Measurements from ENCODE around the gene ACSS1. TPM values are rescaled to one million over a fixed set of nuclear protein-coding genes. Genes with fewer than 3 reads are reported as not detected.

The ACSS1 gene
- polyA plus RNA-seq, 2 donors: 8.0 to 8.8 TPM

DNA sequence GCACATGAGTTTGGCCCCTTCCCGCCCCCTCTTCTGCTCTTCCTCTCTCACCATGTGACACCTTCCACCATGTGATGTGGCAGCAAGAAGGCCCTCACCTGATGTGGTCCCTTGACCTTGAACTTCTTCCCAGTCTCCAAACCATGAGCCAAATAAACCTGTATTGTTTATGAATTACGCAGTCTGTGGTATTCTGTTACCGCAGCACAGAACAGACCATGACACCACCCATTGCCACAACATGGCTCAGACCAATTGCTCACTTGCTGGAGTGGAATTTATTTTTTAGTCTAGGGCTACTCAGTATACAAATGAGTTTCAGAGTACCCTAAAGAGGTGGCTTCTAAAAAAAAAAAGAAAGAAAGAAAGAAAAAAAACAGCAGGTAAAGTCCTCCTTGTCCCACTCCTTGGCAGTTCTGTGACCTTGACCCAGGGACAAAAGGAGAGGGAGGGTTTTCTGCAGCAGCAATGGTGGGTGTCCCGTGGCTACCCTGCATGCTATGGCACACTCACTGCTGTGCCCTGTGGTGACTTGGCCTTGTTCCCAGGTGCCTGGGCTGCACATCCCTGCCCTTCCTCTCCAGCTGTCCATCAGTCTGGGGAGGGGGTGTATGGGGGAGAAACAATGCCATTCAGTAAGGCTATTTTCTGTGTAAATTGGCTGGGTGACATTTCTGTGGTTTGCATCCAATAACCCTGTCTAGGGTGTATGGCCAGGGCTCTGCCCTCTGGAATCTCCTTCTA is 29.4 kb upstream of the ACSS1 start:
- WGBS, 2 donors: 83 to 84% methylated on average over 4 of the region's 4 CpGs
- no peak overlapping the region for H3K27ac ChIP-seq (ENCODE audit: low read depth in 2 of 2, low read length in 1 of 2)
- H3K36me3 ChIP-seq (ENCODE audit: control insufficient read depth in 2 of 2, insufficient read depth in 2 of 2, low read length in 1 of 2): no peaks in the 10 kb centered on the region
- H3K4me3 ChIP-seq (ENCODE audit: low read depth in 1 of 2, low read length in 2 of 2): no peak overlapping the region
- H3K4me1 ChIP-seq (ENCODE audit: control insufficient read depth in 2 of 2, insufficient read depth in 2 of 2, low read length in 1 of 2): peaks cover 3% of the 10 kb centered on the region in 2 donors
- H3K27me3 ChIP-seq (ENCODE audit: control insufficient read depth in 1 of 2, insufficient read depth in 2 of 2, low read length in 2 of 2): peaks cover 14 to 24% of the 10 kb centered on the region in 2 donors
- no peaks in the 10 kb centered on the region for H3K9me3 ChIP-seq (ENCODE audit: control insufficient read depth in 2 of 2, insufficient read depth in 1 of 2, low read depth in 1 of 2, low read length in 1 of 2)

- H3K4me1 ChIP-seq (ENCODE audit: control insufficient read depth in 2 of 2, insufficient read depth in 2 of 2, low read length in 1 of 2): peaks cover 3 to 7% of the 10 kb centered on the region in 2 donors
- no peak overlapping the region for H3K27ac ChIP-seq (ENCODE audit: low read depth in 2 of 2, low read length in 1 of 2)
- no peaks in the 10 kb centered on the region for H3K36me3 ChIP-seq (ENCODE audit: control insufficient read depth in 2 of 2, insufficient read depth in 2 of 2, low read length in 1 of 2)
- WGBS, 2 donors: 75 to 78% methylated on average over 10 of the region's 10 CpGs
- no peaks in the 10 kb centered on the region for H3K9me3 ChIP-seq (ENCODE audit: control insufficient read depth in 2 of 2, insufficient read depth in 1 of 2, low read depth in 1 of 2, low read length in 1 of 2)
- no peak overlapping the region for H3K4me3 ChIP-seq (ENCODE audit: low read depth in 1 of 2, low read length in 2 of 2)
- peaks cover 22 to 37% of the 10 kb centered on the region in 2 donors for H3K27me3 ChIP-seq (ENCODE audit: control insufficient read depth in 1 of 2, insufficient read depth in 2 of 2, low read length in 2 of 2)
Measured at GRCh38 chr20:25085756-25086495, 28.0 kb upstream of the ACSS1 start.

GRCh38 chr20:25084626-25085187 is 26.8 kb upstream of the ACSS1 start:
- 4% methylated on average over 36 of the region's 36 CpGs for WGBS, 2 donors

GRCh38 chr20:25083773-25084625 is 26.1 kb upstream of the ACSS1 start:
- no peaks in the 10 kb centered on the region for H3K36me3 ChIP-seq (ENCODE audit: control insufficient read depth in 2 of 2, insufficient read depth in 2 of 2, low read length in 1 of 2)
- WGBS, 2 donors: 8 to 9% methylated on average over 54 of the region's 54 CpGs
- no peak overlapping the region for H3K4me3 ChIP-seq (ENCODE audit: low read depth in 1 of 2, low read length in 2 of 2)
- H3K4me1 ChIP-seq (ENCODE audit: control insufficient read depth in 2 of 2, insufficient read depth in 2 of 2, low read length in 1 of 2): peaks cover 3 to 7% of the 10 kb centered on the region in 2 donors
- H3K27ac ChIP-seq (ENCODE audit: low read depth in 2 of 2, low read length in 1 of 2): no peak overlapping the region
- no peaks in the 10 kb centered on the region for H3K9me3 ChIP-seq (ENCODE audit: control insufficient read depth in 2 of 2, insufficient read depth in 1 of 2, low read depth in 1 of 2, low read length in 1 of 2)
- peaks cover 22 to 40% of the 10 kb centered on the region in 2 donors for H3K27me3 ChIP-seq (ENCODE audit: control insufficient read depth in 1 of 2, insufficient read depth in 2 of 2, low read length in 2 of 2)

More at GRCh38 chr20:25084626-25085187, 26.8 kb upstream of the ACSS1 start:
- Histone ChIP-seq H3K27ac (ENCODE audit: low read depth in 2 of 2, low read length in 1 of 2) (no peak overlapping the region), H3K27me3 (ENCODE audit: control insufficient read depth in 1 of 2, insufficient read depth in 2 of 2, low read length in 2 of 2) (peaks cover 22 to 40% of the 10 kb centered on the region in 2 donors), H3K36me3 (ENCODE audit: control insufficient read depth in 2 of 2, insufficient read depth in 2 of 2, low read length in 1 of 2) (no peaks in the 10 kb centered on the region), H3K9me3 (ENCODE audit: control insufficient read depth in 2 of 2, insufficient read depth in 1 of 2, low read depth in 1 of 2, low read length in 1 of 2) (no peaks in the 10 kb centered on the region), H3K4me3 (ENCODE audit: low read depth in 1 of 2, low read length in 2 of 2) (no peak overlapping the region), H3K4me1 (ENCODE audit: control insufficient read depth in 2 of 2, insufficient read depth in 2 of 2, low read length in 1 of 2) (peaks cover 3 to 7% of the 10 kb centered on the region in 2 donors)

DNA sequence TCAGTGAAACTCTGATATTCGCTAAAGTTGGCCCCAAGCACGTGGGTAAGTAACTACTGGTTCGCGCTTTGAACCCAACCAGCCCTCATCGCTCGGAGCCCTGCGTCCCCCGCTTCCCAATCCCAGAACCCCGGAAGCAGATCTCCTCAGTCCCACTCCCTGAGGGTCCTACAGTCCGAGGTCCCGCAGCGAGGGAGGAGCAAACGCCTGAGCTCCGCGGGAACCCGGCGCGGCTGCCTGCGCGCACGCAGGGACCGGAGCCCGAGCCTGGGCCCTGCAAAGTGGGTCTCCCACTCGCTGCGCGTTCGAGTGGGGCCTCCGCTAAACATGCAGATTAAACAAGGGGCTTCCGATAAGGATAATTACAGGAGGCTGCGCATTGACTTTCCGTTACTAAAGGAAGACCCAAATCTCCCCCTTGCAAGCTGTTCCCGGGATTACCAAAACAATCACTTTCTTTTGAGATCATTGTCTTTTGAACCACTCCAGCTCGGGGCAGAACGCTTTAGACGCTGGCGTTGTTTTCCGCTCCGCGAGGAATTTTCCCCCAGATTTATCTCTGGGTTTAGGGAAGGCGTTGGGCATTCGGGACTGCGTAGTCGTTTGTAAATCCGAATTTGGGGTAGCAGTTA is 25.3 kb upstream of the ACSS1 start:
- no peaks in the 10 kb centered on the region for H3K9me3 ChIP-seq (ENCODE audit: control insufficient read depth in 2 of 2, insufficient read depth in 1 of 2, low read depth in 1 of 2, low read length in 1 of 2)
- no peak overlapping the region for H3K27ac ChIP-seq (ENCODE audit: low read depth in 2 of 2, low read length in 1 of 2)
- 6 to 7% methylated on average over 44 of the region's 44 CpGs for WGBS, 2 donors
- peaks cover 3 to 7% of the 10 kb centered on the region in 2 donors for H3K4me1 ChIP-seq (ENCODE audit: control insufficient read depth in 2 of 2, insufficient read depth in 2 of 2, low read length in 1 of 2)
- H3K4me3 ChIP-seq (ENCODE audit: low read depth in 1 of 2, low read length in 2 of 2): no peak overlapping the region
- H3K36me3 ChIP-seq (ENCODE audit: control insufficient read depth in 2 of 2, insufficient read depth in 2 of 2, low read length in 1 of 2): no peaks in the 10 kb centered on the region
- peaks cover 22 to 40% of the 10 kb centered on the region in 2 donors for H3K27me3 ChIP-seq (ENCODE audit: control insufficient read depth in 1 of 2, insufficient read depth in 2 of 2, low read length in 2 of 2)

DNA sequence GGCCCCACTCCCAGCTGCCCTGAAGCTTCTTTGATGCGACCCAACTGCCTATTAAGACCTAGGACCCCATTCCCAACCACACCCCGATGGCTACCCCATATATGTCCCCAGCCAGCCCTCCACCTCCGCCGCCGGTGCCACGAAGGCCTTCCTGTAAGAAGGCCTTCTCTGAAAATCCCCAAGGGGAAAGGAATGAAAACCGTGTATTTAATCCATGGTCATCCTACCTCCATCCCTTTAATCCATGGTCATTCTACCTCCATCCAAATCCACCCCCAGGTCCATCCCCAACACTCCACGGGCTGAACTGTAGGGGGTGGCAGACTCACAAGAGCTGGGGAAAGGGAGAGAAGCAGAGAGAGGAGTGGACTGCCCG is 24.5 kb upstream of the ACSS1 start:
- peaks cover 22 to 40% of the 10 kb centered on the region in 2 donors for H3K27me3 ChIP-seq (ENCODE audit: control insufficient read depth in 1 of 2, insufficient read depth in 2 of 2, low read length in 2 of 2)
- WGBS, 2 donors: 30 to 32% methylated on average over 9 of the region's 9 CpGs

GRCh38 chr20:25081730-25082497 is 24.0 kb upstream of the ACSS1 start, which contains the start of gene VSX1:
TSS of gene VSX1 (minus strand) at chr20:25082141. CDS start at chr20:25082096, 45 bp downstream.
- no peaks in the 10 kb centered on the region for H3K36me3 ChIP-seq (ENCODE audit: control insufficient read depth in 2 of 2, insufficient read depth in 2 of 2, low read length in 1 of 2)
- H3K27me3 ChIP-seq (ENCODE audit: control insufficient read depth in 1 of 2, insufficient read depth in 2 of 2, low read length in 2 of 2): peaks cover 22 to 40% of the 10 kb centered on the region in 2 donors
- H3K27ac ChIP-seq (ENCODE audit: low read depth in 2 of 2, low read length in 1 of 2): no peak within 1 kb of the TSS
- WGBS, 2 donors: 9 to 10% methylated on average over 63 to 67 of the region's 67 CpGs
- no peak within 1 kb of the TSS for H3K4me3 ChIP-seq (ENCODE audit: low read depth in 1 of 2, low read length in 2 of 2)
- H3K4me1 ChIP-seq (ENCODE audit: control insufficient read depth in 2 of 2, insufficient read depth in 2 of 2, low read length in 1 of 2): peaks cover 3 to 7% of the 10 kb centered on the region in 2 donors
- no peaks in the 10 kb centered on the region for H3K9me3 ChIP-seq (ENCODE audit: control insufficient read depth in 2 of 2, insufficient read depth in 1 of 2, low read depth in 1 of 2, low read length in 1 of 2)

More for the DNA sequence above, 24.5 kb upstream of the ACSS1 start:
- H3K4me3 ChIP-seq (ENCODE audit: low read depth in 1 of 2, low read length in 2 of 2): no peak overlapping the region
- no peak overlapping the region for H3K27ac ChIP-seq (ENCODE audit: low read depth in 2 of 2, low read length in 1 of 2)
- no peaks in the 10 kb centered on the region for H3K9me3 ChIP-seq (ENCODE audit: control insufficient read depth in 2 of 2, insufficient read depth in 1 of 2, low read depth in 1 of 2, low read length in 1 of 2)
- peaks cover 3 to 7% of the 10 kb centered on the region in 2 donors for H3K4me1 ChIP-seq (ENCODE audit: control insufficient read depth in 2 of 2, insufficient read depth in 2 of 2, low read length in 1 of 2)
- H3K36me3 ChIP-seq (ENCODE audit: control insufficient read depth in 2 of 2, insufficient read depth in 2 of 2, low read length in 1 of 2): no peaks in the 10 kb centered on the region

DNA sequence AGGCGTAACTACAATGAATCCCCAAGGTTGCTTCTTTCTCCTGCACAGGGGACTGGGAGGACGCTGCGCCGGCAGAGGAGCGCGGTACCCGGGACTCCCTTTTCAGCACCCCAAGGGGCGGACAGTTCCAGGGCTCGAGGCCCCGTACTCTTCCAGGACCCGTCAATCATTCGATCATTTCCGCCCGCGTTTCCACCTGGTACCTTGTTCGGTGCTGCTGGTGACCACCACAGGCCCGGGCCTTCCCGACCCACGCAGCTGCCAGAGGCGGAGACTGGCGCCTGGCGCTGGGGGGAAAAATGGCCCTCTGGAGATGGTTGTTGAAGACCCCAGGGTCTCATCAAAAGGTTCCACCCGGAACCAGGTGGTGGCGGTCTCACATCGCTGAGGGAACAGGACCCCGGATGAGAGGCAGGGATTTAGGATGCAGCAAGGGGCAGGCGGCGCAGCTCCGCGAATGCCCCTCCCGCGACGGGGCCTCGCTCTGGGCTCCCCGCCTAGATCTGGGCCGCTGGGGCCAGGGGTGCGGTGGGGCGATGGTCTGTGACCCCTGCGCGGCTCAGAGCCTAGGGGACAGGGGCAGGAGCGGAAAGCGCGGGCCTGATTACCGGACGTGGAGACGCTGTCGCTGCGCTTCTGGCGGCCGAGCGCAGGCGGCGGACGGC is 23.3 kb upstream of the ACSS1 start:
- no peaks in the 10 kb centered on the region for H3K36me3 ChIP-seq (ENCODE audit: control insufficient read depth in 2 of 2, insufficient read depth in 2 of 2, low read length in 1 of 2)
- H3K9me3 ChIP-seq (ENCODE audit: control insufficient read depth in 2 of 2, insufficient read depth in 1 of 2, low read depth in 1 of 2, low read length in 1 of 2): no peaks in the 10 kb centered on the region
- H3K4me1 ChIP-seq (ENCODE audit: control insufficient read depth in 2 of 2, insufficient read depth in 2 of 2, low read length in 1 of 2): peaks cover 3 to 7% of the 10 kb centered on the region in 2 donors
- WGBS, 2 donors: 7 to 11% methylated on average over 54 of the region's 54 CpGs
- H3K4me3 ChIP-seq (ENCODE audit: low read depth in 1 of 2, low read length in 2 of 2): no peak overlapping the region
- H3K27ac ChIP-seq (ENCODE audit: low read depth in 2 of 2, low read length in 1 of 2): no peak overlapping the region
- H3K27me3 ChIP-seq (ENCODE audit: control insufficient read depth in 1 of 2, insufficient read depth in 2 of 2, low read length in 2 of 2): peaks cover 22 to 40% of the 10 kb centered on the region in 2 donors

Data from esophagus (tissue), 2 donors.